H1 (cell line): Measurements from ENCODE around the gene SCGB1C2. TPM values are rescaled to one million over a fixed set of nuclear protein-coding genes. Genes with fewer than 3 reads are reported as not detected.
A peak's percentile ranks its signal among the peaks of the same experiment; 100 is the strongest.

Experiments
- CTCF ChIA-PET: fragments of 300-600 bp; sonication (Branson Sonifier 250); formaldehyde crosslinking; loops from one replicate; lab custom pipeline; 2021; ENCODE audit not compliant: partially characterized antibody; lab: Charles Lee
- POLR2A ChIA-PET: fragments of 300-600 bp; sonication (Branson Sonifier 250); formaldehyde crosslinking; loops from one replicate; lab custom pipeline; 2021; ENCODE audit warnings: inconsistent platforms; ENCODE audit not compliant: partially characterized antibody; lab: Charles Lee
- DNase-seq, 2 experiments: peaks; one replicate each; pipeline versions ENCODE4 v3.0.0 to v3.0.0-alpha.2; 2010 to 2022; ENCODE audit warnings: low spot score in 2 of 2, low read depth in 1 of 2, mixed read lengths in 1 of 2
- FAIRE-seq: peaks from 2 replicates; lab custom pipeline; 2011; peaks lifted over from hg19 to GRCh38; lab: Jason Lieb, UNC
- H2AFZ ChIP-seq: 2 replicates; pipeline ENCODE4 v1.8.1; 2012; ENCODE audit warnings: low read length, inconsistent platforms
- H2AK5ac ChIP-seq: 2 replicates; pipeline ENCODE4 v1.6.1; 2013; ENCODE audit warnings: low read depth, low read length
- H2BK120ac ChIP-seq: replicated peaks from 2 replicates; pipeline ENCODE3; 2013; ENCODE audit warnings: low read depth, low read length, inconsistent platforms
- H2BK12ac ChIP-seq: 2 replicates; pipeline ENCODE4 v1.6.1; 2013; ENCODE audit warnings: low read depth, low read length
- H2BK15ac ChIP-seq: 2 replicates; pipeline ENCODE4 v1.6.1; 2013; ENCODE audit warnings: low read length
- H2BK20ac ChIP-seq: 2 replicates; pipeline ENCODE4 v1.6.1; 2013; ENCODE audit warnings: low read length
- H2BK5ac ChIP-seq: 2 replicates; pipeline ENCODE4 v1.6.1; 2013; ENCODE audit warnings: low read depth, low read length
- H3K14ac ChIP-seq: 2 replicates; pipeline ENCODE4 v1.6.1; 2013; ENCODE audit warnings: inconsistent platforms; ENCODE audit not compliant: insufficient read length
- H3K18ac ChIP-seq: 2 replicates; pipeline ENCODE4 v1.6.1; 2013; ENCODE audit warnings: low read length; ENCODE audit errors: extremely low read depth
- H3K23ac ChIP-seq: 2 replicates; pipeline ENCODE4 v1.6.1; 2013; ENCODE audit warnings: inconsistent platforms; ENCODE audit not compliant: insufficient read length
- H3K23me2 ChIP-seq: 2 replicates; pipeline ENCODE4 v1.6.1; 2013; ENCODE audit warnings: low read depth, low read length
- H3K27ac ChIP-seq: 2 replicates; pipeline ENCODE4 v1.6.1; 2011; ENCODE audit warnings: low read depth, low read length, inconsistent platforms
- H3K27me3 ChIP-seq, 4 experiments: replicated peaks in 1 of 4; 1 replicate in 1 of 4; 2 replicates in 3 of 4; pipeline versions ENCODE4 v1.6.1 to v1.8.1; 2011 to 2013; ENCODE audit warnings: low read length in 3 of 4, mild to moderate bottlenecking in 3 of 4, inconsistent platforms in 2 of 4, mixed read lengths in 2 of 4, moderate library complexity in 1 of 4; ENCODE audit not compliant: control insufficient read depth in 3 of 4, insufficient read depth in 3 of 4; ENCODE audit errors: extremely low read depth in 1 of 4
- H3K36me3 ChIP-seq, 4 experiments: 2 replicates each; pipeline versions ENCODE4 v1.6.1 to v1.8.1; 2011 to 2013; ENCODE audit warnings: mild to moderate bottlenecking in 4 of 4, low read length in 3 of 4, moderate library complexity in 2 of 4, control low read depth in 1 of 4, inconsistent platforms in 1 of 4; ENCODE audit not compliant: insufficient read depth in 4 of 4, control insufficient read depth in 2 of 4
- H3K4ac ChIP-seq: replicated peaks from 2 replicates; pipeline ENCODE3; 2013; ENCODE audit warnings: low read length, low read depth, mixed read lengths, inconsistent platforms; ENCODE audit not compliant: insufficient read length
- H3K4me1 ChIP-seq, 4 experiments: replicated peaks in 1 of 4; 1 replicate in 1 of 4; 2 replicates in 3 of 4; pipeline versions ENCODE4 v1.6.1 to v1.8.1; 2011 to 2013; ENCODE audit warnings: low read length in 3 of 4, inconsistent platforms in 2 of 4, mixed read lengths in 1 of 4; ENCODE audit not compliant: insufficient read depth in 4 of 4, control insufficient read depth in 3 of 4
- H3K4me2 ChIP-seq, 2 experiments: 2 replicates each; pipeline versions ENCODE4 v1.6.1 to v1.8.1; 2011 to 2013; ENCODE audit warnings: low read depth in 2 of 2, low read length in 2 of 2, control low read depth in 1 of 2, inconsistent platforms in 1 of 2, mild to moderate bottlenecking in 1 of 2; ENCODE audit not compliant: insufficient read depth in 1 of 2
- H3K4me3 ChIP-seq, 4 experiments: fragments of 200-600, 300-600 bp in 1 of 4; sonication (generic), shearing (Covaris generic), sonication (Bioruptor Twin) in 1 of 4; 2 replicates each; pipeline versions ENCODE4 v1.5.1 to v1.8.1; 2011 to 2016; ENCODE audit warnings: low read length in 4 of 4, low read depth in 3 of 4, control low read depth in 2 of 4, inconsistent platforms in 2 of 4, mild to moderate bottlenecking in 2 of 4, mixed read lengths in 1 of 4, moderate library complexity in 1 of 4; ENCODE audit not compliant: insufficient read depth in 2 of 4; ENCODE audit errors: extremely low read depth in 1 of 4
- H3K56ac ChIP-seq: replicated peaks from 2 replicates; pipeline ENCODE3; 2013; ENCODE audit warnings: low read depth, mild to moderate bottlenecking, mixed read lengths, low read length, inconsistent platforms; ENCODE audit not compliant: insufficient read length
- H3K79me1 ChIP-seq: 2 replicates; pipeline ENCODE4 v1.6.1; 2013; ENCODE audit warnings: low read depth, low read length, control low read depth
- H3K79me2 ChIP-seq, 2 experiments: 2 replicates each; pipeline versions ENCODE4 v1.6.1 to v1.8.1; 2012 to 2013; ENCODE audit warnings: low read length in 2 of 2, mild to moderate bottlenecking in 2 of 2, inconsistent platforms in 1 of 2; ENCODE audit not compliant: insufficient read depth in 2 of 2, control insufficient read depth in 1 of 2
- H3K9ac ChIP-seq, 4 experiments: replicated peaks in 1 of 4; 1 replicate in 1 of 4; 2 replicates in 3 of 4; pipeline versions ENCODE4 v1.6.1 to v1.8.1; 2011 to 2013; ENCODE audit warnings: low read depth in 3 of 4, low read length in 3 of 4, control low read depth in 2 of 4, mild to moderate bottlenecking in 2 of 4, moderate library complexity in 2 of 4, inconsistent platforms in 1 of 4; ENCODE audit errors: extremely low read depth in 1 of 4
- H3K9me3 ChIP-seq, 2 experiments: 2 replicates each; pipeline versions ENCODE4 v1.6.1 to v1.8.1; 2012 to 2013; ENCODE audit warnings: mild to moderate bottlenecking in 2 of 2, moderate library complexity in 2 of 2, control low read depth in 1 of 2, inconsistent platforms in 1 of 2, low read depth in 1 of 2, low read length in 1 of 2, mixed read lengths in 1 of 2; ENCODE audit not compliant: insufficient read depth in 2 of 2
- H4K20me1 ChIP-seq, 2 experiments: replicated peaks in 1 of 2; 2 replicates each; pipeline versions ENCODE3 to v1.8.1; 2011 to 2013; ENCODE audit warnings: inconsistent platforms in 2 of 2, low read length in 2 of 2, mild to moderate bottlenecking in 1 of 2; ENCODE audit not compliant: insufficient read depth in 2 of 2, control insufficient read depth in 1 of 2
- H4K5ac ChIP-seq: 2 replicates; pipeline ENCODE4 v1.6.1; 2013; ENCODE audit warnings: low read length, low read depth, mixed read lengths, inconsistent platforms; ENCODE audit not compliant: insufficient read length
- H4K8ac ChIP-seq: 2 replicates; pipeline ENCODE4 v1.8.0; 2013; ENCODE audit warnings: mild to moderate bottlenecking, moderate library complexity, low read length, inconsistent platforms; ENCODE audit not compliant: insufficient read depth; ENCODE audit errors: extremely low read depth
- H4K91ac ChIP-seq: replicated peaks from 2 replicates; pipeline ENCODE3; 2013; ENCODE audit warnings: low read length, mixed read lengths, inconsistent platforms; ENCODE audit not compliant: insufficient read length
- ASH2L ChIP-seq: fragments of 200-600, 300-600 bp; sonication (generic); IDR thresholded peaks from one replicate; pipeline ENCODE4 v1.7.1; 2017; ENCODE audit warnings: low read length
- GTF2F1 ChIP-seq: IDR thresholded peaks from 2 replicates; pipeline ENCODE4 v1.6.1; 2012; ENCODE audit warnings: low read depth, low read length, improper control_type of control experiment, borderline replicate concordance
- RAD21 ChIP-seq, 2 experiments: IDR thresholded peaks in 1 of 2; conservative IDR thresholded peaks in 1 of 2; 2 replicates each; pipeline ENCODE4 v1.6.1; 2011; ENCODE audit warnings: low read depth in 2 of 2, low read length in 2 of 2, improper control_type of control experiment in 1 of 2, inconsistent platforms in 1 of 2, mild to moderate bottlenecking in 1 of 2, moderate library complexity in 1 of 2
- SP1 ChIP-seq: IDR thresholded peaks from 2 replicates; pipeline ENCODE4 v1.6.1; 2011; ENCODE audit warnings: low read depth, low read length
- TCF12 ChIP-seq: IDR thresholded peaks from 2 replicates; pipeline ENCODE4 v1.6.1; 2011; ENCODE audit warnings: low read depth, mild to moderate bottlenecking, low read length
- WGBS, 2 experiments: shearing (Covaris generic) in 1 of 2; methylation state at CpG; one replicate each; pipeline versions ENCODE4 v1.1.6 to v1.1.7; 2013 to 2015; ENCODE audit warnings: low lambda C conversion rate in 2 of 2, mixed read lengths in 2 of 2, inconsistent platforms in 1 of 2, low coverage in 1 of 2, missing lambda C conversion rate in 1 of 2; ENCODE audit not compliant: insufficient replicate concordance in 2 of 2, insufficient coverage in 1 of 2, insufficient read length in 1 of 2; ENCODE audit errors: extremely low coverage in 1 of 2, missing lambda C conversion rate in 1 of 2; 5-methylcytosine and 5-hydroxymethylcytosine counted together
- polyA plus RNA-seq, 7 experiments: library from polyadenylated mRNA; depleted of rRNA in 3 of 7; stranded (reverse) in 5 of 7; unstranded in 2 of 7; fragments of >200 nt in 5 of 7; fragments of 200-250 nt in 2 of 7; gene quantifications; 1 replicate in 5 of 7; 2 replicates in 1 of 7; 4 replicates in 1 of 7; pipeline versions ENCODE4 v1.2.1 to v1.2.3, GENCODE V29; 2011 to 2013; ENCODE audit warnings: missing spikeins in 2 of 7, mixed read lengths in 2 of 7
- total RNA-seq: library from RNA; stranded (reverse); fragmentation: NEBNext Ultra II Directional; extraction: Animal tissue kit (Norgen Biotek cat#: 25700); gene quantifications from 2 replicates; pipeline ENCODE4 v1.2.1, GENCODE V29; 2021

Gene SCGB1C2
- total and polyA plus RNA-seq, 2 of the 8 experiments (the other 6 are each of a cell fraction or from before 2014, with no cell fraction given): not detected

DNA sequence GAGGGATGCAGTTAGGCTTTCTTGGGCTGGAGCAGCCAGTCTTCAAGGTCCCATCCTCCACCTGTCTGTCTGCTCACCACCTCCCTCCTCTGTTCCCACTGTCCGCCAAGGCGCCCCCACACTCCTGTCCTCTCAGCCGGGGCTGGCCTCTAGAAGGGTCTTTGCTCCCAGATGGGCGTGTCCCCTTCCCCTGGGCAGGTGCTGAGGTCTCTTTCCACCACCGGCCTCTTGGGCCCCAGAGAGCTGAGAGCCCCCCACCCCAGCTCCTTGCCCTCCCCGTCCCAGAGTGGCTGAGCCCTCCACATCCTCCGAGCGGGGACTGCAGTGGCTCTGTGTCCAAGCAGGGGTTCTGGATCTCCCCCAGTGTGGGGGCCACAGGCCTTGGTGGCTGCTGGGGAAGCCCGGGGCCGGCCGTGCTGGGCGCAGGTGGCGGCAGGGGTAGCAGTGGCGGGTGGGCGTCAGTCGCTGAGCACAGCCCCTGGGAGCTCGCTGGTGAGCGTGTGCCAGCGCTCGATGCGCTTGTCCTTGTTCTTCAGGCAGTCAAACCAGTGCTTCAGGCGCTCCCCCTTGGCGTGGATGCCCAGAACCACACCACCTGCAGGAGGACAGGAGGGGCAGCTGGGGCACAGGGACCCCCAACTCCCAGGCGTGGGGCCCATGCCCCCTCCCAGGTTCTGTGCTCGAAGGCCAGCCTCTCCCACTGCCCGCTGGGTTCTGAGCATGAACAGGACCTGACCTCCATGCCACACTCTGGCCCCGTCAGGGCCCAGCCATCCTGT, 9.8 kb downstream of the SCGB1C2 start:
- FAIRE-seq: no peak
- peak in 1 of 2 experiments; percentile 34 for DNase-seq

More for the DNA sequence above, 9.8 kb downstream of the SCGB1C2 start:
- Histone ChIP-seq H3K4me2 (no peak overlapping the region), H2BK20ac (no peak overlapping the region), H2BK12ac (no peak overlapping the region), H2BK120ac (no peak overlapping the region), H3K79me1 (no peaks in the 10 kb centered on the region), H3K27me3 (peaks cover 3 to 16% (median 11%) of the 10 kb centered on the region in 4 experiments; a peak in 5 of 7 replicates), H2AFZ (no peak overlapping the region), H3K23ac (no peak overlapping the region), H3K4me3 (no peak overlapping the region), H2BK15ac (no peak overlapping the region), H3K18ac (no peak overlapping the region), H2AK5ac (no peak overlapping the region), H3K27ac (no peak overlapping the region), H4K5ac (no peak overlapping the region), H3K4me1 (peaks cover 0 to 2% (median 0%) of the 10 kb centered on the region in 4 experiments; a peak in 1 of 7 replicates), H3K14ac (no peak overlapping the region), H4K91ac (no peak overlapping the region), H4K20me1 (no peaks in the 10 kb centered on the region), H3K56ac (no peak overlapping the region), H3K9ac (no peak overlapping the region), H3K9me3 (no peaks in the 10 kb centered on the region), H4K8ac (no peak overlapping the region), H3K79me2 (no peaks in the 10 kb centered on the region), H3K36me3 (no peaks in the 10 kb centered on the region), H3K23me2 (no peaks in the 10 kb centered on the region), H2BK5ac (no peak overlapping the region), H3K4ac (no peak overlapping the region)
- 83% methylated on average over 8 of the region's 27 CpGs; no CpG with 5 or more reads in 1 of the 2 experiments for WGBS, 2 experiments
- POLR2A ChIA-PET: interaction anchor here (0.6 kb wide), 1 partner anchor 263 kb away, joined by 3 read pairs; a partner anchor contains a TSS
- CTCF ChIA-PET: interaction anchor here (1.1 to 2.0 kb wide), 2 partner anchors 17 to 35 kb away, joined by 4 read pairs; no protein-coding TSS in a partner anchor
- TF ChIP-seq TCF12 (no peak), RAD21 (IDR thresholded peaks at IDR 0.05 in 1 of 2, conservative IDR thresholded peaks at IDR 0.05 in 1 of 2; ENCODE audit: low read depth in 2 of 2, low read length in 2 of 2) (no peak), GTF2F1 (no peak), ASH2L (no peak), SP1 (no peak)
